Stimulated activated CD4-positive, alpha-beta T cell treated with anti-CD3 and anti-CD28 coated beads, Interleukin-2, amount 100 ng/mL, for 4 hours (primary cell): ENCODE data around the gene USP24.
"Not testable (repeated sequence)": the region's sequence is repeated elsewhere in the genome, so short reads cannot be mapped to it uniquely, and the experiment has no call there.

Experiments used
- DNase-seq: peaks from one replicate; pipeline ENCODE4 v3.0.0-alpha.2; 2020; ENCODE audit warnings: low read depth

The USP24 gene

DNA sequence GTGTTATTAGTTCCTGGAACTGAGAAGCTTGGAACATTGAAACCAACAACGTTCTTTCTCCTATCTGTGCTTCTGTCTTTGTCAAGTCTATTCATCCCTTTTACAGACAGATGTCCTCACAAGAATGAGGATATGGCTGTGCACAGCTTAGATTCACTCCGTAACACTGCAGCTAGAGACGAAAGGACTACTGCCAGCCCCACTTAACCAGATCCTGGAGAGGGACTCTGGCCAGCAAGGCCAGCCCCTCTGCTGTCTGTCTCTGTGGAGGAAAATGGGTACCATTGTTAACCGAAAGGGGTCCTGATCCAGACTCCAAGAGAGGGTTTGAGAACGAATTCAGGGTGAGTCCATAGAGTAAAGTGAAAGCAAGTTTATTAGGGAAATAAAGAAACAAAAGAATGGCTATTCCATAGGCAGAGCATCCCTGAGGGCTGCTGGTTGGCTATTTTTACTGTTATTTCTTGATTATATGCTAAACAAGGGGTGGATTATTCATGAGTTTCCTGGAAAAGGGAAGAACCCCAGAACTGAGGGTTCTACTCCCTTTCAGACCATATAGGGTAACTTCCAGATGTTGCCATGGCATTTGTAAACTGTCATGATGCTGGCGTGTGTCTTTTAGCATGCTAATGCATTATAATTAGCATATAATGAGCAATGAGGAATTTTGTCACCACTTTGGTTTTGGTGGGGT, 17.4 kb upstream of the USP24 start:
- DNase-seq: no peak

DNA sequence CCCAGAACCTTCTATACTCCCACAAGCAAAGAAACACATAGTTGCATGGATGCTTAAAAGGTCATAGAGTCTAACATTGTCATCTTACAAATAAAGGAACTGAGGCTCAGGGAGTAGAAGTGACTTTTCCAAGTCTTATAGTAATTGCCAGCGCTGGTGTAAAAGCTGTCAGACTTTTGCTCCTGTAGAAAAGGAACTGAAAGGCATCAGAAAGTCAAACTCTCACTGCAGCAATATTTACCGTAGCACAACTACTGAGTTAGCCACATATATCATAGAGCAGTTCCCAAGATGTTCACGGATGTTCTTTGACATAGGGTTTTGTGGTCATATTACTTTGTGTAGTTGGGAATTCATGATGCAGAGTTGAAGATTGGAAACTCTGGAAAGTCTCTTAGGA, 16.6 kb upstream of the USP24 start:
- DNase-seq: no peak

DNA sequence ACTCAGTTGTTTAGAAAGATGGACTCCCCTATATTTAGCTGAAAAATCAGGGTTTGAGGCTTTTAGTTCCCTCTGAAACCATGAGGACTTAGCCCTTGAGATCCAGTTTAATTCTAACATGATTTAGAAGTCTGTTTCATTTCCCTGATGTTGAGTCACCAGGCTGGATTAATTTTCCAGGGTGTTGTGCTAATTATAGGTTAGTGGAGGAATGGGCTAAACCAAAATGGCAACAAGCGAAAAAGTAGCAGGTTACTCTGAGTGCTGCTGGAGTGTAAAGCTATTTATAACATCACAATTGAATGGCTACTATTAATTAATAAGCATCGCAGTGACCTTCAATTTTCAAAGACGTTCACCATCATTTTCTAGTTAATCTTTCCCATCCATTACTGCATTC, 15.5 kb upstream of the USP24 start:
- no peak for DNase-seq

DNA sequence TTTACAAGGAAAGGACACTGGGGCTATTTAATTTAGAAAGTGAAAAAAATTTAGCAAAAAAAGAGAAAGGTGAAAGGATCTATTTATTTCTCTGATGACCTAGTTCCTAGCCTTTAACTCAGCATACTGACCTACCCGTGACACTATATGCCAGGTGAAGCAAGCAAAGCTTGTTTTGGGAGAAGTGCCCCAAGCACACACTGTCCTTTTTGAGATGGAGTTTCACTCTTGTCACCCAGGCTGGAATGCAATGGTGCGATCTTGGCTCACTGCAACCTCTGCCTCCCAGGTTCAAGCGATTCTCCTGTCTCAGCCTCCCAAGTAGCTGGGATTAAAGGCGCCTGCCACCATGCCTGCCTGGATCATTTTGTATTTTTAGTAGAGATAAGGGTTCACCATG, 14.6 kb upstream of the USP24 start:
- DNase-seq: not testable (repeated sequence)

DNA sequence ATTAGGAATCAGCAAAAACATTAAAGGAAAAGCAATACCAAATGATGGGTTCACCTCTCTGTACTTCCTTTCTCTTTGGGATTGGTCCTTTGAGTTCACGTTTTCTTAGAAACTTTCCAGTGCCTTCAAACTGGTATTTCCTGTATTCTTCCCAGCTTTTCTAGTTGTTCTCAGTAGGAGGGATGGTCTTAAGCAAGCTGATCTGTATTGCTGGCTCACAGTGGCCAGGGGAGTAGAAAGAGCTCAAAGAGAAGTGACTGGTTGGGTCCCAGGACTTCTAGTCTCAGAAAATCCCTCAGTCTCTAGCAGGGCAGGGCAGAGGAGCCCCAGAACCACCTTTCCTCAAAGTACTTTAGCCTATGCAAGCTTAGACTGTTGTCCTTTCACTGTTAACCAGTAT, 10.1 kb upstream of the USP24 start:
- DNase-seq: no peak

DNA sequence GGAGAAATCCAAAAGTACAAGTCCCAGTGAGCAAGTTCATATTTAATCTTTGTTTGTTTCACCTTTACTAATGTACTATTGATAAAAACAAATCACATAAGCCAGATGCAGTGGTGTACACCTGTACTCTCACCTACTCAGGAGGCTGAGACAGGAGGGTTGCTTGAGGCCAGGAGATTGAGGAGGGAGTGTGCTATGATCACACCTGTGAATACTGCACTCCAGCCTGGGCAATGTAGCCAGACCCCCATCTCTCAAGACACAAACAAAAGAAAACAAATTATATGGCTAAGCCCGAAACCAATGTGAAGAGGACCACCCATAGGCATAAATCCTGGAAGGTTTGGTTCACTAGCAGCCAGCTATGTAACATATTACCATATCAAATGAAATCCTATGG, 9.6 kb upstream of the USP24 start:
- DNase-seq: no peak

DNA sequence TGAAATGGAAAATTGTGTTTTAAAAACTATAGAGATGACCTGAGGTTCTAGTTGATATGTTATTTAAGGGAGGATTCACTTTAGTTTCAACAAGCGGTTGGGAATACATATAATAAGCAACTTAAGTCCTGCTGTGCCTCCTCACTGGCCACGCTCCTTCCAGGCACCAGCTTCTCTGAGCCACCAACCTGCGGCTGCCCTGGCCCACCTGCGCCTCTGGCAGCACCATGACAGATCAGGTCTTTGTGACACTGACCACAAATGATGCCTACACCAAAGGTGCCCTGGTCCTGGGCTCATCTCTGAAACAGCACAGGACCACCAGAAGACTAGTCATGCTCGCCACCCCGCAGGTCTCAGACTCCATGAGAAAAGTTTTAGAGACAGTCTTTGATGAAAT, 7.0 kb upstream of the USP24 start:
- no peak for DNase-seq

DNA sequence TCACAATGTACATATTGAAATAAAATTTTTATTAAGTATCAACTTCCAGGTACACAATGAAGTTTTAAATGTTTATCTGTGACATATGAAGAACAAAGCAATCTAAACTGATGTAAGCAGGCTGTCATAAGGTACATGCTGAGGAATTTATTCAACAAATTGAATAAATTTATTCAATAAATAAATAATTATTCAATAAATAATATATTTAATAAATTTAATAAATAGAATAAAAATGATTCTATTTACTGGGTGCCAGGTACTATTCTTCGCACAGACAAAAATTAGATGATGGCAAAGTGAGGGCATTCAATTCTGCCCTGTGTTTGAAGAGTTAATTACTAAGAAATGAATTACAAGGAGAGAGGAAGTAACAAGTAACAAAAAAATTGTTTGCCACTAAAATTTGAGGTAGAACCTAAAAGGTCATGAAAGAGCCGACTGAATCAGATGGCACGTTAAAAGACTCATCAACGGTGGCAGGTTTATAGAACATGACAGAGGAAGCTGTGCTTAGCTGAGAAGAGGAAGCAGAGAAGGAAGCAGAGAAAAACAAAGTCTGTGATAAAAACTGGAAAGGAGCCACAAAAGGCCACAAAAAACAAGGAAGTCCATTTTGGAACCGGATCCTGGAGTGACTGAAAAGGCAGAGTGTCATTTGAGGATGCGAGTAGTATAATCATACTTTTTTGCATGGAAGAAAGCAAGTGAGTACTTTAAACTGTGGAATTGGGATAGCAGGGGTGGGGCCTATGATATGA, 2.2 kb upstream of the USP24 start:
- no peak for DNase-seq

DNA sequence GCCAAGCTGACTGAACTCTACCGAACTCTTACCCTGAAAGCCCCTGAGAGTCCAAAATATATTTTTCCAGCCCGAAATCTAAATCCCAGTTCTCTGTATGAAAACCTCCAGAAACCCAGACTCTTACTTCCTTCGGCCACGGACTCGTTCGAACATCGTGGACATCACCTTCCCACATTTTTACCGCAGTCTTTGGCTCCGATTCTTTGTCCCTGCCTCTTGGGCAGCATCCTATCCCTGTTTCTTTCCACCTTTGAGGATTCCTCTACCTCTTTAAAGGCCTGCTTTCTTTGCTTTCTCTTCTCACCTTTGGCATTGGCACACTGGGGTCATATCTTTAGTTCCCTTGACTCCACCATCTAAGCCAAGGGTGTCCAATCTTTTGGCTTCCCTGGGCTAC, 932 bp upstream of the USP24 start:
- DNase-seq: no peak

DNA sequence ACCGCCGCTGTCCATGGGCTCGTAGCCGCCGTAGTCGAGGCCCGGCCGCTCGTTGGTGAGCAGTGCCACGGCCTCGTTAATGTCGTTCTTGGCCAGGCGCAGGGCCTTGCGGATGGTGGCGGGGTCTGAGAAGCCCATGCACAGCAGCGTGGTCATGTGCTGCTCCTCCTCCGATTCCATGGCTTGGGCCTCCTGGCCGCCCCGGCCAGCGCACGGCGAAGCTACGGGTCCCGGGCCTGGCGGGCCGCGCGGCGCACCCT, 300 bp downstream of the USP24 start:
- no peak for DNase-seq

DNA sequence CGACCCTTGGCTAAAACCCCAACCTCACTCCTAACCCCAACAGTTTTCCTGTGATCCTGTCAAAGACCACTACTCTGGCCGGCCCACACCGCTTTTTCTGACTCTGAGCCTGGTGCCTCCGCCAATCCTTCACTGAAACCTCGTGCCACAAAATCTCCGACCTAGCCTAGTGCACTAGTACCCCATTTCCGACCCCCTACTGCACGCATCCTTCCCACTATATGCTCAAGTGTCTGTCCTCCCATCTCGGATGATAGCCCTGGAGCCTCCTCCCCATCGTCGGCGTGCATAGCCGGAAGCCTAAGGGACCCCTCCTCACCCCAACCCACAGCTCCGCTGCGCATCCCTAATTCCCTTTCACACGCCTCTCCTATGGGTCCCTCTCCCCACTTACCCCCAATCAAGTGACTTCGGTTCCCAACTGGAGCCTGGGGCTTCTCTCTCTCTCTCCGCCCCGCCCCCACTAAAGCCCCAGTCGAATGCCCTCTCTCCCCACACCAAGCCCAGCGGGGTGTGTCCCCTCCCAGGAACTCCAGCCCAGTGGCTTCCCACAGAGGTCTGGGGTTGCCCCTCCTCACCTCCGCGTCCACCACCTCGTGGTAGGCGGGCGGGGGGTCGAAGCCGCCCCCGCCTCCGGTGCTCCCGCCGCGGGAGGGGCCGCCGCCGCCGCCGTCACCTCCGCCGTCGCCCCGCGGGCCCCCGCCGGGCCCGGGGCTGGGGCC, 791 bp downstream of the USP24 start:
- no peak for DNase-seq

DNA sequence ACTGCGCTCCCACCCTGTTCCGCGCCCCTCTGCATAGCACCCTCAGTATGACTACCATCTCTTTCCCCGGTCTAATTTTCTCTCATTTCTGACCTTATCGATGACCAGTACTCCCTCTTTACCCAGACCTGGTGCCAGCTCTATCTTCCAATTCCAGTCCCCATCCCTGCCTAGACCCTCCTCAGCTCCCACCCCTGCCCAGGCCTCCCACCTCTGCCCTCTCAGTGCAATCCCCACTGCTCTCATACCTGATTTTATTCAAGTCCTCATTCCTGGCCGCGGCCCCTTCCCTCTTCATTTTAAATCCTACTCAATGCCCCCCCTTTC, 1.3 kb downstream of the USP24 start:
- DNase-seq: no peak

DNA sequence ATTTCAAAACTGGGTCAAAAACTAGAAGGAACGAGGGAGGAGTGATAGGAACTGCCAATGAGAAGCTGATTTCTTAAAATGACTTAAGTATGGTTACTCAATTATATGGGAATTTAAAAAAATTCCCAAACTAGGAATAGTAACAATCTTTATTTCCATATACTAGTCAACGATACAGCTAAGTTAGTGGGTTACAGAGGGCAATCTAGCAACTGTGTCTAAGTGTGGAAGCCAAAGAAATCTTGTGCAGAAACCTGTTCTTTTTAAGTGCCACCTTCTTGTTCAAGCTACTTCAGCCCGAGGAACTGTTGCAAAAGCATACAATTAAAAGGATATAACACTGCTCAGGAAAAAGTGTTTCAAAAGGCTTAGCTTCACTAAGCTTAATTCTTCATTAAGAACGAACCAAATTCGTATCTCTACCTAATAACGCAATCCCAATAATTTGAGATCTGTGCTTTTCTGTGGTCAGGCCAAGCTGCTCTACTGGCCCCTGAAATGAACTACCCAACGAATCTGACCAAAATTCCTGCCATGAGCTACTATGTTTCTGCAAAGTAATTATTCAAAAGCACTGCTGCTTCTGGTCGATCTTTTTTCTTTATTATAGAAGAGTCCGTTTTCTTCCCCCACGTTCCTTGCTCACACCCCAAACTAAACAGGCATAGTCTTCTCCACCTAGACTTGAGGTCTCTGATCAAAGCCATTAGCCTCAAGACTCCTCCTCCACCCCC, 1.8 kb downstream of the USP24 start:
- no peak for DNase-seq

DNA sequence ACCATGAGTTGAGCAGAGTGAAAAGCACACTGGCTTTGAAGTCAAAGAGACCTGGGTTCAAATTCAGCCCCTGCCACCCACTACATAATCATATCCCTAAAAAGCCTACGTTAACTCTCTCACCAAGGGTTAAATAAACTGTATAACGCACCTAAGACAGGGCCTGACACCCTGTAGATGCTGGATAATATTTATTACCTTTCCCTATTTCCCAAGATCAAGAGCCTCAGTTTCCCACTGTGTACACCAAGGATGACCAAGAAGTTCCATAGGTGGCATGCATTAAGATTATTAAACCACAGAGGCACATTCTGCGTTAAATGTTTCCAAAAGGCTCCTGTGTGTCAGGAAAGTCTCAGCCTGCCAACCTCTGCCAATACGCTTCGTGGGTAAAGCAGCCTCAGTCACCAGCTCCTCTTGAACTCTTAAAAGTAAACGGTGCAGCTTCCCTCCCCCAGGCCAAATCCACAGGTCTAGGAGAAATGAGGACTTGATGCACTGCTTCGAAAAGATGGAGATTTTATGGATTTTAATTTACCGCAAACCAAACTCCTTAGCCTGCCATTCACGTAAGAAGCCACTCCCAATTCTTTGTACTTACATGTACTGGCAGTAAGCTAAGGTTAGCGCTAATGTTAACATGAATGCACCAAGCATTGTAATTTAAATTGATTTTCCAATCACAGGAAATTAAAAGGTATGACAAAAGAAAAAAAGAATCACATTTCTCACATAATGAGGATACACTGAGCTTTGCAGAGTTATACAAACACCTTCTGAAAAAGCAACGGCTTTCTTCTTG, 2.6 kb downstream of the USP24 start:
- DNase-seq: no peak

DNA sequence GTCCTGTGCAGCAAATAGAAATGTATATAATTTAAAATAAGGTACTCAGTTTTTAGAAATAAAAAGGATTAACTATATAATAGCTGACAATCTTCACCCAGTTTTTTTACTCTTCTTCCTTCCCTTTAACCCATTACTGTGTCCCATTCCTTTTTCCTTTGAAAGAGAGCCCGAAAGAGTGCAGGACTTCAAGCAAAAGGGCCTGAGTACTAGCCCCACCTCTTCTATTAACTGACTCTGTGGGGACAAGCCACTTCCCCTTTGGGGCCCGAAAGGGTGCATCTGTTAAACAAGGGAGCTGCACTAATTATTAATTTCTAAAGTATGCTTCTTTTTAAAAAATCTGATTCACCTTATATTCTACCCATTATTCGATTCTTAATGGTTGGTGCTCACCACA, 3.3 kb downstream of the USP24 start:
- DNase-seq: no peak

DNA sequence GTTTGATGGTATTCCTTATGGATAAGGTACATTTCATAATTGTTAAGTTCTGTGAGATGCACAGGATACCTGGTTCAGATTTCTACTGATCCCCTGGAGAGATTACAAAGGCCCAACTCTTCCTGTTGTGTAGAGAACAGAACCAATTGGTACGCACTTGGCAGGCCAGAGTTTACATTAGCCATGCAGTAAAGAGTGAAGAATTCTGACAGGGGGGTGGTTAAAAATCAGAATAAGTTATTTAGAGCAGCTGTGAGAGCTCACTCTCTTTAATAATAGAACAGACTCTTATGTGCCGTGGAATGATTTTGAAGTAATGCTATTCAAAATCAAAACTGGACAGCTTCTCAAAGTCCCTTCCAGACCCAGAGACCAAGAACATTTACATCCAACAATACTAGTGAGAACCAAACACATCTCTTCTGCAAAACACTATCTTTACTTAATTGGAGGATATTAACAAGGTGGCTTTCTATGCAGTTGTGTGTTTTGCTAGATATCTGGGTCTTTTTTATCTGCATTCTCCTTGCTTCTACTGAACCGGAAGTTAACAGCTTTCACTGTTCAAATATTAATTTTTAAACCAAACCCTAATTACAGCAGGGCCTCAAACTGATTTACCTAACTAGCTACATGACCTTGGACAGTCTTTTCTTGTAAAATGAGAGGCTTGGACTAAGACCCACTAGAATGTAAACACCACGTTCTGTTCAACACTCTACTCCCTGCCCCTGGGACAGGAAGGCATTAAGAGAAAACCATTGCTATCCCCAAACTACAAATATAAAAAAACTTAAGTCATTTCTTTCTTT, 4.0 kb downstream of the USP24 start:
- no peak for DNase-seq

DNA sequence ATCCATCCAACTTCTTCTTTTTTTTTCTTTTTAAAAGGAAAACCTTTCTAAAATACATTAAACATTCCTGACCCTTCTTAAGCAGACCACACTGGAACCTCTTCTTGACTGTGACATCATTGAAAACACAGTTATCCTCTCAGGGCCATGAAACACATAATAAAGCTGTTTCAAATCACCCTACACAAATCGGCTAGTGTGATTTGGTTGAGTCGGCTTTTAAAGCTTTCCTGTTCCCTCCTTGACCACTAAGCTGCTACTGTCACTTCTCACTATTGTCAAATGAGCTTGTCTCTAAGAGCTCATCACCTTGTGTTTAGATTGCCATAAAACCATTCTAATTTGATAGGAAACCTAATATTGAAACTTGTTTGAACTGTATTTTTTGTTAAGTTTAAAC, 5.9 kb downstream of the USP24 start:
- DNase-seq: no peak

DNA sequence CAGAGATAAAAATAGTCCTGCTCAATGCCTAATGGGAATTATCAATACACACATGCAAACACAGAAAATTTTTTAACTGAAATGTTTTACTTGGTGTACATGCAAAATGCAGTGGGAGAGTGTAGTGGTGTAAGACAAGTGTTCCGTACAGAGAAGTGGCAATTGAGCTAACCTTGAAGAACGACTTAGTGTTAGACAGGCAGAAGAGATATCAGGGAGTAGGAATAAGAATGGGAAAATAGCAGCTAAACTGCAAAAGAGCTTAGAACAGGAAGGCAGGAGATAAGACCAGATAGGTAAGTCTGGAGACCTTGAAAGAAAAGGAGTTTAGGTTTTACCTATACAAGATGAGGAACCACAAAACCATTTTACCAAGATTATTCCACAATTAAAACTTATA, 9.0 kb downstream of the USP24 start:
- DNase-seq: no peak

DNA sequence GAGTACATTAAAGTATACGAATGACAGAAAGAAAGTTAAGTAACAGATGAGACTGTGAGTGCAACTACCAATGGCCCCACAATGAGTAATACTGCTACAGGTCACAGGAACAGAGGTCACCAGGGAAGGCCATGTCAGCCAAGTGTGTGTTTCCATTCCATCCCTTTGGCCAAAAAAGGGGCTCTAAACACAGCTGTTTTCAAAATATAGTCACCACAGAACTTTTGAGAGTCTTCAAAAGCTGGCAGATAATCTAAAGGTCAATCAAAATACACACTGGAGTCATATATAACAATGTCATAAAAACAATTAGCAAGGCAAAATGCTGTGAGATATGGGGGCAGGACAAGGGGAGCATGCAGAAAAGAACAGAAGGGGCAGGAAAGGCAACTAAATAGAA, 10.2 kb downstream of the USP24 start:
- DNase-seq: no peak

DNA sequence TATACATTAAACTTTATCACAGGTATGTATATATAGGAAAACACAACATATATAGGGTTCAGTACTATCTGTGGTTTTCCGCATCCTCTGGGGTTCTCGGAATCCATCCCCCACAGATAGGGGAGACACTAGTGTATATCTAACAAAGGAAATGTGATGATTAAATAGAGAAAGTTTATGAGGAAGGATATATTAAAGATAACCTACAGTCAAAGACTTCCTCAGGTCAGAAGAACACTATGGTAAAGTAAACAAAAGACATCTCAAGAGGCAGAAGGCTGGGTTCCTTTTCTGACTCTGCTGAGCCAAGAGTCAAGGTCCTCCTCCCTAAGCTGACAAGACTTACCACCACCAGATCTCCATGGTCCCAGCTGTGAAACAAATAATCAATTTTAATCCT, 12.1 kb downstream of the USP24 start:
- DNase-seq: no peak

DNA sequence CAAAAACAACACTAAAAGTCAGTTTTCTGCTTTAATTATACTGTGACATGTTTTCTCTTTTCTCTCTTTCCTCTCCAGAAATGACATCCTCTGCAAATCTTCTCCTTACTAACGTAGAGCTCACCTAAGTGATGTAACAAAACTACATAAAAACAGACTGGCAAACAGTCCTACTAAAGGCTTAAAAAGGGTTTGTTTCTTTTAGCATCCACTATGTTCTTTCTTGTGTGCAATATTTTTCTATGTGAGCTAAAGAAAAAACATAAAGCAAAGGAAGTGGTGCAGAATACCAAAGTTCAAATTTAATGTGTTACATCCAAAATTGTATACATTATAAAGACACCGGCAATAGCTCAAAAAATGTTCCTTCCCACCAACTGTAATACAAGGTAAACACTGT, 14.5 kb downstream of the USP24 start:
- no peak for DNase-seq
